ENCODE results near the gene MANSC1.

- TF ChIP-seq TEAD4 (IDR thresholded peaks at IDR 0.05): peak; percentile 63
- TF ChIP-seq CEBPB (IDR thresholded peaks at IDR 0.05): peak; percentile 69
- no peak; the same call in 1 of the 2 replicates for TF ChIP-seq EP300 (IDR thresholded peaks at IDR 0.05; ENCODE audit: borderline replicate concordance)
- TF ChIP-seq CREB1 (IDR thresholded peaks at IDR 0.05; ENCODE audit: low read depth): no peak
- TF ChIP-seq, protein P1, sequence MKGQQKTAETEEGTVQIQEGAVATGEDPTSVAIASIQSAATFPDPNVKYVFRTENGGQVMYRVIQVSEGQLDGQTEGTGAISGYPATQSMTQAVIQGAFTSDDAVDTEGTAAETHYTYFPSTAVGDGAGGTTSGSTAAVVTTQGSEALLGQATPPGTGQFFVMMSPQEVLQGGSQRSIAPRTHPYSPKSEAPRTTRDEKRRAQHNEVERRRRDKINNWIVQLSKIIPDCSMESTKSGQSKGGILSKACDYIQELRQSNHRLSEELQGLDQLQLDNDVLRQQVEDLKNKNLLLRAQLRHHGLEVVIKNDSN (IDR thresholded peaks at IDR 0.05): no peak
- no peak for TF ChIP-seq ZBTB7A (IDR thresholded peaks at IDR 0.05; ENCODE audit: low read depth)
- TF ChIP-seq MAX (IDR thresholded peaks at IDR 0.05): no peak
- no peak for TF ChIP-seq REST (IDR thresholded peaks at IDR 0.05; ENCODE audit: low read depth)
- no peak for TF ChIP-seq FOXM1 (IDR thresholded peaks at IDR 0.05; ENCODE audit: borderline replicate concordance, low read depth)
- TF ChIP-seq EGR1 (IDR thresholded peaks at IDR 0.05): no peak
- 0 out of 2 replicates have a peak, but pooled peaks have one; percentile 14 for TF ChIP-seq TCF12 (IDR thresholded peaks at IDR 0.05; ENCODE audit: low read depth)
- TF ChIP-seq RAD21 (IDR thresholded peaks at IDR 0.05; ENCODE audit: low read depth): peak; percentile 39
- no peak for TF ChIP-seq TAF1 (IDR thresholded peaks at IDR 0.05; ENCODE audit: low read depth)
- TF ChIP-seq NFIC (IDR thresholded peaks at IDR 0.05): peak; percentile 76
These were observed 48.2 kb upstream of the MANSC1 start for GRCh38 chr12:12398026-12398859.
